OCI-LY7 (cell line): ENCODE measurements around the gene ZEB1.
"Not testable (repeated sequence)": the region's sequence is repeated elsewhere in the genome, so short reads cannot be mapped to it uniquely, and the experiment has no call there.

Experiments
- EZH2phosphoT487 ChIP-seq: fragments of 200-600 bp; sonication (generic); IDR thresholded peaks from 2 replicates; pipeline ENCODE4 v1.6.1; 2018; ENCODE audit warnings: low read depth, borderline replicate concordance, mild to moderate bottlenecking, mixed run types, antibody characterized with exemption, low read length, moderate library complexity, mixed read lengths
- TF ChIP-seq, protein P1 (sequence below): fragments of 200-600 bp; sonication (generic); conservative IDR thresholded peaks from 2 replicates; pipeline ENCODE4 v1.5.1; 2014; ENCODE audit warnings: mild to moderate bottlenecking, antibody characterized with exemption, low read length, moderate library complexity, mixed read lengths

DNA sequence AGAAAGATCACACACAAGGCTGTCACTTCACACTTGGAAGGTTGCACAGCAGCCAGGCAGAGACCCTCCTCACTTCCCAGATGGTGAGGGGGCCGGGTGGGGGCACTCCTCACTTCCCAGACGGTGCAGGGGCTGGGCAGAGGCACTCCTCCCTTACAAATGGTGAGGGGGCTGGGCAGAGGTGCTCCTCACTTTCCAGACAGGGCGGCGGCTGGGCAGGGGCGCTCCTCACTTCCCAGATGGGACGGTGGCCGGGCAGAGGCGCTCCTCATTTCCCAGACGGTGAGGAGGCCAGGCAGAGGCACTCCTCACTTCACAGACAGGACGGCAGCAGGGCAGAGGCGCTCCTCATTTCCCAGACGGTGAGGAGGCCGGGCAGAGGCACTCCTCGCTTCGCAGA lies 42.5 kb downstream of the ZEB1 start:
- TF ChIP-seq, protein P1, sequence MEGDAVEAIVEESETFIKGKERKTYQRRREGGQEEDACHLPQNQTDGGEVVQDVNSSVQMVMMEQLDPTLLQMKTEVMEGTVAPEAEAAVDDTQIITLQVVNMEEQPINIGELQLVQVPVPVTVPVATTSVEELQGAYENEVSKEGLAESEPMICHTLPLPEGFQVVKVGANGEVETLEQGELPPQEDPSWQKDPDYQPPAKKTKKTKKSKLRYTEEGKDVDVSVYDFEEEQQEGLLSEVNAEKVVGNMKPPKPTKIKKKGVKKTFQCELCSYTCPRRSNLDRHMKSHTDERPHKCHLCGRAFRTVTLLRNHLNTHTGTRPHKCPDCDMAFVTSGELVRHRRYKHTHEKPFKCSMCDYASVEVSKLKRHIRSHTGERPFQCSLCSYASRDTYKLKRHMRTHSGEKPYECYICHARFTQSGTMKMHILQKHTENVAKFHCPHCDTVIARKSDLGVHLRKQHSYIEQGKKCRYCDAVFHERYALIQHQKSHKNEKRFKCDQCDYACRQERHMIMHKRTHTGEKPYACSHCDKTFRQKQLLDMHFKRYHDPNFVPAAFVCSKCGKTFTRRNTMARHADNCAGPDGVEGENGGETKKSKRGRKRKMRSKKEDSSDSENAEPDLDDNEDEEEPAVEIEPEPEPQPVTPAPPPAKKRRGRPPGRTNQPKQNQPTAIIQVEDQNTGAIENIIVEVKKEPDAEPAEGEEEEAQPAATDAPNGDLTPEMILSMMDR: not testable (repeated sequence)
- TF ChIP-seq EZH2phosphoT487: not testable (repeated sequence)
